Prostate gland (tissue), 2 donors: ENCODE results near the gene ACKR1. TPM values are rescaled to one million over a fixed set of nuclear protein-coding genes. Genes with fewer than 3 reads are reported as not detected.

Source experiments
- DNase-seq: peaks from one replicate; pipeline ENCODE4 v3.0.0-alpha.2; 2019; ENCODE audit warnings: low spot score
- H3K27ac ChIP-seq, 2 donors: fragments of 200-600 bp; sonication (generic); 2 replicates each; pipeline ENCODE4 v1.5.1; 2017 to 2019
- H3K27me3 ChIP-seq: fragments of 200-600 bp; sonication (generic); replicated peaks from 2 replicates; pipeline ENCODE4 v1.5.1; 2019; ENCODE audit not compliant: insufficient read depth
- H3K36me3 ChIP-seq, 2 donors: fragments of 200-600 bp; sonication (generic); 1 replicate in 1 of 2; 2 replicates in 1 of 2; pipeline versions ENCODE4 v1.5.1 to v1.8.1; 2017 to 2019
- H3K4me1 ChIP-seq: fragments of 200-600 bp; sonication (generic); replicated peaks from 2 replicates; pipeline ENCODE4 v1.5.1; 2019
- H3K4me3 ChIP-seq, 2 donors: fragments of 200-600 bp; sonication (generic); 2 replicates each; pipeline ENCODE4 v1.5.1; 2017 to 2019
- H3K9me3 ChIP-seq: fragments of 200-600 bp; sonication (generic); 2 replicates; pipeline ENCODE4 v1.5.1; 2017
- CTCF ChIP-seq, 4 experiments: fragments of 200-600 bp in 2 of 4; fragments of 450-650 bp in 2 of 4; sonication (generic) in 2 of 4; IDR thresholded peaks; 1 replicate in 3 of 4; 2 replicates in 1 of 4; pipeline ENCODE4 v1.5.1; 2016 to 2019; ENCODE audit warnings: antibody characterized with exemption in 4 of 4, mild to moderate bottlenecking in 2 of 4, moderate library complexity in 2 of 4
- POLR2A ChIP-seq: fragments of 450-650 bp; IDR thresholded peaks from one replicate; pipeline ENCODE4 v1.6.1; 2016; ENCODE audit warnings: antibody characterized with exemption, mild to moderate bottlenecking
- POLR2AphosphoS5 ChIP-seq: sonication (generic); formaldehyde crosslinking; IDR thresholded peaks from one replicate; pipeline ENCODE4 v1.6.1; 2017; ENCODE audit warnings: antibody characterized with exemption
- WGBS: methylation state at CpG from one replicate; pipeline ENCODE4 v1.1.5; 2018; 5-methylcytosine and 5-hydroxymethylcytosine counted together
- intact Hi-C: fragments of 100-400 bp; cut with DNase I; formaldehyde crosslinking; loops from one replicate; pipeline ENCODE4 v1.14.2; 2022
- total RNA-seq, 2 donors: library from RNA; depleted of rRNA; stranded (reverse); fragments of >200 nt; gene quantifications; one replicate each; pipeline ENCODE4 v1.1.0, GENCODE V29; 2016

The ACKR1 gene
- total RNA-seq, 2 donors from 2014 or later, result 46.8 to 60.4 TPM

DNA sequence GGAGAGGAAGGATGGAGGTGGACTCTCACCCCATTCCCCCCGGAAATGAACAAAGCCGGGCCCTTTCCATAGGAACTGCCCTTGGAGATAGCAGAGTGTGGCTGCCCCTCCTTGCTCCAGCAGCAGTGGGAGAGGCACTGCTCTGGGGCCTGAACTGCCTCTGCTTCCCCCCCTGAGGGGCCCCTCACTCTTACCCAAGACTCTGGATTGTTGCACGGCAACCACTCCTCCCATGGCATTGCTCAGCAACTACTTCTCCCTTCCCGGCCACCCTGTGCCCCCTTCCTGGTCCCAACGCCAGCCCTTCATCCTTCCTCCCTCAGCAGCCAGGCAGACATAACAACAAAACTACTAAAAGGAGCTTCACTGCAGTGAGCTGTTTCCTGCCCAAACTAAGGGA lies 3.0 kb upstream of the ACKR1 start:
- H3K4me3 ChIP-seq, result no peak overlapping the region
- H3K36me3 ChIP-seq, result no peaks in the 10 kb centered on the region
- H3K27ac ChIP-seq, result no peak overlapping the region
- intact Hi-C loops, result no loop called here
- WGBS, result 38% methylated on average over 5 of the region's 5 CpGs
- no peaks in the 10 kb centered on the region for H3K9me3 ChIP-seq
- peaks cover 7% of the 10 kb centered on the region for H3K27me3 ChIP-seq
- no peaks in the 10 kb centered on the region for H3K4me1 ChIP-seq
- DNase-seq, result no peak
- no peak for TF ChIP-seq CTCF (IDR thresholded peaks at IDR 0.05)
- TF ChIP-seq POLR2A, result no peak
- TF ChIP-seq POLR2AphosphoS5, result no peak

DNA sequence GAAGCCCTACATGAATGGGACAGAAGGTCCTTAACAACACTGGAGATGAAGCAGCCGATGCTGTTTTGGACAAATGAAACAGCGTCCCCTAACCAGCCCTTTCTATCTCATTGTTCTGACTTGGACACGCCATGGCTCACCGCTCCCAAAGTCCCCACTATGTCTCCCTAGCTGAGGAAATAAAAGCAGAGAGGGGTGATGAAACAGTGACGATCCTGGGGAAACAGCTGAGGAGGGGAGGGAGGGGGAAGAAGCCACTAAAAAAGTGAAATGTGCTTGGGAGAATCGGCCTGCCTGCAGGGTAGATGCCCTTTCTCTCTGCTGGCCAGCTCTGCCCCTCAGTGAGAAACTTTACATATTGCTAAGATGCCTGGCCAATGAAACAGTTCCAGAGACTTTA lies 1.1 kb upstream of the ACKR1 start:
- H3K4me3 ChIP-seq, result no peak overlapping the region
- no peak for TF ChIP-seq POLR2AphosphoS5
- no peak for TF ChIP-seq POLR2A
- no peak for TF ChIP-seq CTCF (IDR thresholded peaks at IDR 0.05)
- WGBS, result 55% methylated on average over 6 of the region's 6 CpGs
- no peak overlapping the region for H3K27ac ChIP-seq
- DNase-seq, result no peak
- intact Hi-C loops, result no loop called here
- H3K27me3 ChIP-seq, result peaks cover 7% of the 10 kb centered on the region
- no peaks in the 10 kb centered on the region for H3K36me3 ChIP-seq
- no peaks in the 10 kb centered on the region for H3K9me3 ChIP-seq
- H3K4me1 ChIP-seq, result no peaks in the 10 kb centered on the region

- WGBS, result 56% methylated on average over 6 of the region's 6 CpGs
- no peak overlapping the region for H3K27ac ChIP-seq
- H3K9me3 ChIP-seq, result no peaks in the 10 kb centered on the region
- H3K27me3 ChIP-seq, result peaks cover 7% of the 10 kb centered on the region
- TF ChIP-seq POLR2AphosphoS5 (no peak), CTCF (IDR thresholded peaks at IDR 0.05) (no peak), POLR2A (no peak)
- DNase-seq, result no peak
- intact Hi-C loops, result no loop called here
- no peaks in the 10 kb centered on the region for H3K4me1 ChIP-seq
- H3K4me3 ChIP-seq, result no peak overlapping the region
- no peaks in the 10 kb centered on the region for H3K36me3 ChIP-seq
These were observed 550 bp downstream of the ACKR1 start for GRCh38 chr1:159205225-159205624.

GRCh38 chr1:159206110-159206509 lies 1.4 kb downstream of the ACKR1 start:
- Histone ChIP-seq H3K9me3 (no peaks in the 10 kb centered on the region), H3K27me3 (peaks cover 11% of the 10 kb centered on the region), H3K4me1 (no peaks in the 10 kb centered on the region), H3K4me3 (no peak overlapping the region), H3K27ac (no peak overlapping the region), H3K36me3 (no peaks in the 10 kb centered on the region)
- intact Hi-C loops, result no loop called here
- 75% methylated on average over 4 of the region's 4 CpGs for WGBS
- no peak for DNase-seq
- TF ChIP-seq POLR2A, result no peak
- no peak for TF ChIP-seq POLR2AphosphoS5
- TF ChIP-seq CTCF (IDR thresholded peaks at IDR 0.05), result no peak

DNA sequence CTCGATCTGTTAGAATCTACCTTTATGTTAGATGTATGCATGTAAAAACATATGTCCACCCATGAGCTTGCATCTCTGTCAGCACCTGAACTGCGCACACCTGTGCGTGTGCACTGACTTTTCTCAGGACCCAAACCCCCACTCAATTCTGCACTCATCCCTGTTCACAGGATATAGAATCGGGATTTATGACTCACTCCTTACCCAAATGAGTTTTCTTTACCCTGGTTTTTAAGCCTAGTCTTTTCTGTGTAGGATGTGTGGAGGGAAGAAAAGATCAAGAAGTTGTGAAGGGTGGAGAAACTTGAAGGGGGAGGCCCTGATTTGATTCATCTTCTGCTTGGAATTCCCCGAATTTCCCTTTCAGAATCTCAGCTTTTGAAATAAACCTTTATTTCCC lies 2.4 kb downstream of the ACKR1 start:
- H3K4me1 ChIP-seq, result no peaks in the 10 kb centered on the region
- H3K4me3 ChIP-seq, result no peak overlapping the region
- TF ChIP-seq POLR2AphosphoS5 (no peak), CTCF (IDR thresholded peaks at IDR 0.05) (no peak), POLR2A (no peak)
- no peak overlapping the region for H3K27ac ChIP-seq
- peaks cover 5% of the 10 kb centered on the region for H3K27me3 ChIP-seq
- intact Hi-C loops, result no loop called here
- H3K9me3 ChIP-seq, result no peaks in the 10 kb centered on the region
- no peaks in the 10 kb centered on the region for H3K36me3 ChIP-seq
- DNase-seq, result no peak
- 83% methylated on average over 5 of the region's 5 CpGs for WGBS
